ELF-1 (cell line): ENCODE measurements around the gene ATXN1.

Source experiments
- DNase-seq: peaks from one replicate; pipeline ENCODE4 v3.0.0-alpha.2; 2016; ENCODE audit warnings: low read depth, low spot score

The ATXN1 gene

DNA sequence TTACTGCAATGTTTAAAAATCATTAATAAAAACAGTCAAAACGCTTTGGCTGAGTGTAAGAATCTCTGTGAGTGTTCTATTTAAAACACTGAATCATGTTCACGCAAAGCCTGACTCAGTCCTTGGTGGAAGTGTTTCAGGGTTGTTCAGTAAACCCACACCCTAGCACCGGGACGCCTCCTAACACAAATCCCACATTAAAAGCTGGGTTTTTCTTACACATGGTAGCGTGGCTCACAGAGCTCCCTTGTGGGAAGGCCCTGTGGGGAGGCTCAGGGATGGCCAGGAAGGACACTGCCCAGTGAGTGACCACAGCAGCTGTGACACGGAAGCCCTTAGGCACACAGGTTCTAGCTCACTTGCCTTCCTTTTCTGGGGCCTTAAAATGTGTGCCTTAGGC, 442.7 kb downstream of the ATXN1 start:
- DNase-seq: no peak

DNA sequence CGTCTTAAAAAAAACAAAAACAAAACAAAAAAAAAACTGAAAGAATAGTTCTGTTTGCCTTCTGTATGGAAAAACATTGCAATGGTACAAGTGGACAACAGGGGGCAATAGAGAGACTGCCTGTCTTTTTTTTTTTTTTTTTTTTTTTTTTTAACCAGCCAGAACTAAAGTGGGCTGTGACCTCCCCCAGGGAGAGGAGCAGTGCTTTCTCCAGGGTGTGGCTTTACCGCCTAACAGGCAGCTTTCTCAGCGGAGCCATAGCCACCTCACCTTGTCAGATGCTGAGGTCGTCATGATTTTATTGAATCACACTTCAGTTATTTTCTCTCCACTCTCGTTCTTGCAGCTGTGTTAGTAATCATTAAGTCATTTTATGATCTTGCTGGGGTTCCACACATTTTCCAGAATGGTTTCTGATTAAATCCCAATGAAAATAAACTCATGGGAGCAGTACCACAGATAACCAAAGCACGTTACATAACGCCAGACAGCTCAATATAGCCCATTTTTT, 444.5 kb downstream of the ATXN1 start:
- peak; percentile 76 for DNase-seq

- no peak for DNase-seq
Measured at GRCh38 chr6:16314296-16314695, 447.0 kb downstream of the ATXN1 start.

DNA sequence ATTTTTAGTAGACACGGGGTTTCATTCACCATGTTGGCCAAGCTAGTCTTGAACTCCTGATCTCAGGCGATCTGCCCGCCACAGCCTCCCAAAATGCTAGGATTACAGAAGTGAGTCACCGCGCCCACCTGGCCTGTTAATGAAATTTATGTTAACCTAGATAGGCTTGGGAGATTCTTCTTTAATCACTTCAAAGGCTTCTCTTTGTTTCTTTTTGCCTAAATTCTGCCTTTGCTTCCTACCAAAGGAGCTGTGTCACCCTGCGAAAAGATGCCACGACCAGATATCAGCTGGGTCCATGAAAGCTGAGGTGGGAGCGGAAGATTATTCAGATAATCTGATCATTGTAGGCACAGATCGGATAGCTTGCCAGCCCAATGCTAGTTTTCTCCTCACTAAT, 447.5 kb downstream of the ATXN1 start:
- DNase-seq: no peak

DNA sequence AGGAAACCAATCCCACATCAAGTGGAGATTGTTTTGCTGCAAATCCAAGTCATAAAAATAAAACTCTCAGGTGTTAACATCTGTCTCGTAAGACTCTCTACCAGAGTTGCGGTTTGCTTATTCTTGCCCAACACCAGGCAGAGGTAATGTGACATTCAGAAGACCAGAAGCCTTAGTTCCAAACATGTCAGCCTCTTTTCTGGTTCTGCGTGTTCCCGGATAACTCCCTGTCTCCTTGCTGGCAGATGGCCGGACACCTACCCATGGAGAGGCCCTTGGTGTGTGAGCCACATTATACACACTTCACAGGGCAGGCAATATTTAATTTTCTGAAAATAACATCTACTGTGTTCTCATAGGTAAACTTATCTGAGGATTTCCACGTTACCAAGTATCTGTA, 449.5 kb downstream of the ATXN1 start:
- no peak for DNase-seq

DNA sequence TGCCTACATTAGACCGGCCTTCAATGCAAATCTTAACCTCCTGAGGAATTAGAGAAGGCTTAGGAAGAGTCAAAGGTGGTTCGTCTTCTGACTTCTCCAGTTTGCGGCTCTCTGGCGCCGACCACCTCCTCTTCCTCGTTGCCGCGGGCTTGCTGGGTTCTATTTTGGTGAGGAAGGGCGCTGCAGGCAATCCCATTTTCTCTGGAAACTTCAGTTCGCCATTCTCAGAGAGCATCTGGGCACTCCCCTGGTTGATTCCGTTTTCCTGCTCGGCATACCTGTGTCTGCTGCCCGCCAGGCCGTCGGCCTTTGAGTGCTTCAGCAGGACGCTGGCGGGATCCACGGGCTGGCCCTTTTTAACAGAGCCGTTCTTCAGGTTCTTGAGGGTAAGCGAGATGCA, 454.9 kb downstream of the ATXN1 start:
- DNase-seq: peak; percentile 65

DNA sequence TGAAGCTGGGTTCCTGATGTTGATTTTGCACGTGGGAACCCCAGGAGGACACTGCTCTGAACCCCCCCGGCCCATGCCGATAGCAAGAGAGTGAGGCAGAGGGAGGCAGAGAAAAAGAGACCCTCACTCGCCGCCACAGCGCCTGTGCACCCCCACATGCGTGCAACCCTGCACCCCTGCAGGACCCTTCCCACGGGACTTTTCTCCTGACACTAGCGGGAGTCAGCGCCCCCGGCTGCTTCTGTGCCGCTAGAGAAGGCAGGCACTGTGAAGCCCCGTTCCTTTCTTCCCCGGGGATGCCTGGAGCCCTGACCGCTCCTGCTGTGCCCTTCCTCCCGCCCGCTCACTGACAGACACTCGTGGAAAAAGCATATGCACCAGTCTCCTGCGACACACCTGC, 455.5 kb downstream of the ATXN1 start:
- DNase-seq: peak; percentile 18

GRCh38 chr6:16305246-16305725, 456.0 kb downstream of the ATXN1 start:
- no peak for DNase-seq

DNA sequence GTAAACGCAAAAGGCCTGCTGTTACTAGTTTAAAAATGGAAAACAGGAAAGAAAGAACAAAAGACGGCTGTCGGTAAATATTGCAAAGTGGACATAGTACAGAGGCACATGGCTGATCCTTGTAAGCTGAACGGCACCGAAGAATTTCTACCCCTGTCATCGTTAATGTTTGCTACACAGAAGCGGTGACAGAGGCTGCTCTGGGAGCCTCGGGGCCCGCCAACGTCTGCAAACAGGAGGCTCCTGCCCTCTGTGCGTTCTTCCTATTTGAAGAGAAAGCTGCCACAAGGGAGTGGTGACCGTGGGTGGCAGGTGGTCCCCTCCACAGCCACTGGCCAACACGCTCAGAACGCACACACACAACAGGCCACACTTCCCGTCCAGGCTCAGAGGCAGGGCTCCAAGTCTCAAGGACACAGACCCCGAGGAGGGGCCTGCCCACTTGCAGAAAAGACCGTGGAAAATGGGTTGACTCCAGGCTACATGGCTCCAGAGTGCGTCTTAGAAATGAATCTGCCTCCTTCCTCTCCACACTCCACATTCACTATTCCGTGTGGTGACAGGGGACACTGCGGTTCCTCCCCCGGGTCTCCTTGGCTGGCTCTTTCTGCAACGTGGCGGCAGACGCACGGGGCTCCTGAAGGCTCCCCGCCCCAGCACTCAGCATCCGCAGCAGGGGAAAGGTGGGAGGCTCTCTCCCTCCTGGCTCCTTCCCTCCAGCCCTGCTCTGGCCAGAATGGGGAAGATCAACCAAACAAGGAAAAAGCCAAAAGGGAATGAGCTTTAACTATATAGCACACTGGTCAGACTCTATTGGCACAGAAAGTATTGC, 458.3 kb downstream of the ATXN1 start:
- DNase-seq: peak; percentile 44

DNA sequence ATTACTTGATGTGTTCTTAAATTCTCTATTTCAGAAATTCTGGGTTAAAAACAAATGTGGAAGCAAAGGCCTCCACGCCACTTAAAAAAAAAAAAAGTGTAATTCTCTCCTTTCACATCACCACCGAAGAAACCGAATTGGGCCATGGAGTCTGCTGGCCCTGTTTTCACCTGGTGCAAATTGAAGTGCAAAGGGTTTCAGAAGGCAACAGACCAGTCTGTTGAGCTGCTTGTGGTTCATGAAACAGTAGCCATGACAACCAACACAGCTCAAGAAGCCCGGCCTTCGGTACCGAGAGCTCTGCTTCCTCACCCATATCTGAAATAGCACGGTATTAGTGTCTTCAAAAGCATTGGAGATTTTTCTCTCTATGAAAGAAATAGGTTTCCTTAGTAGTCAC, 459.7 kb downstream of the ATXN1 start:
- no peak for DNase-seq

DNA sequence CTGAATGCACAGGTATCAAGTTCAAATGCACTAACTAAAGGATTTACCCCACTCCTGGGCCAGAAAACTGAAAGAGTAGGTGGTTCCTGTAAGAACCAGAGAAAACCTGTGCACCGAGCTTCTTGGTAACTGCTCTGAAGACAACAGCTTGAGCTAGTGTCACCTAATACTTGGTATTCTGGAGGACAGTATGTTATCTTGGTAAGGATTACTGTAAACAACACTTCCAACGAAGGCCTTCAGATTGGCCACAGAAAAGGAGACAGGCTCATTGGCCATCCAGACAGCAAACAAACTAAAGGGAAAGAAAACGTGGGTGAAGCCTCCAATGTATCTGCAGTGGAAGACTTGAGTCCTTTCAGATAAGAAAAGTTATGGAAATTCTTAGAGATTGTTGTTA, 461.4 kb downstream of the ATXN1 start:
- no peak for DNase-seq

- no peak for DNase-seq
Measured at GRCh38 chr6:16296061-16296670, 465.1 kb downstream of the ATXN1 start.

DNA sequence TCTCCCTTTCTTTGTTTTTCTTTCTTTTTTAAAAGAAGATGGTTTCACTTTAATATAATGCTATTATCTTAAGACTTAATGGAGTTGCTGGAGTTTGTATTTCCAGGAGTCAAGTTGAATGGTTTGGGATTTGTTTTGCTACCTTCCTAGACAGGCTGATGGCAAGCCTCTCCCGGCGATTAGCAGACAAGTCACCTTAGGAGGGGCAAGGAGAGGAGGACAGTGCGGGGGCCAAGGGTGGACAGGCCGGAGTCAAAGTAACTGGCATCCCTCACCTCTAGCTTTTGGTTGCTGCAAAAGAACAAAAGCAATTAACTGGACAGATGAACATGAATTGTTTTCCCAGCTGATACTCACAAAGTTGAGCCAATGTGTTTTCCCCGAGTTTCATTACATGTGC, 465.8 kb downstream of the ATXN1 start:
- DNase-seq: no peak

- peak; percentile 40 for DNase-seq
Measured at GRCh38 chr6:16295060-16295459, 466.2 kb downstream of the ATXN1 start.

DNA sequence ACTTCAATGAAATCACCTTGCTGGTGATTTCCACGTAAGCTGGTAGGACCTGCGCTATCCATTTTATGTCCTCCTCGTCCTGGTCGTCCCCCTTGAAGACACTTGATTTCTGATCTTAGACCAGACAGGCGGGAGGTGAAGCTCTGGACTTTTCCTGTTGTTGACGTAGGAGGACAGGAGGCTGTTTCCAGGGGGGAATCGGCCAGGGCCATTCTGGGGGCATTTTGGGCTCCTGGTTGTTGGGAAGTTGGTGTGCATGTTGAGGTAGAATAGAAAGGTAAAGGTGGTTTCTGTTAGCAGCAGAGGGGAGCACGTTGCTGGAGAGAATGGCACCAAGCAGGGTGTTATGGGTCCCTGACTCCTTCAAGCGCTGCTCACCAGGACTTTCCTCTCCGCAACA, 466.9 kb downstream of the ATXN1 start:
- no peak for DNase-seq

DNA sequence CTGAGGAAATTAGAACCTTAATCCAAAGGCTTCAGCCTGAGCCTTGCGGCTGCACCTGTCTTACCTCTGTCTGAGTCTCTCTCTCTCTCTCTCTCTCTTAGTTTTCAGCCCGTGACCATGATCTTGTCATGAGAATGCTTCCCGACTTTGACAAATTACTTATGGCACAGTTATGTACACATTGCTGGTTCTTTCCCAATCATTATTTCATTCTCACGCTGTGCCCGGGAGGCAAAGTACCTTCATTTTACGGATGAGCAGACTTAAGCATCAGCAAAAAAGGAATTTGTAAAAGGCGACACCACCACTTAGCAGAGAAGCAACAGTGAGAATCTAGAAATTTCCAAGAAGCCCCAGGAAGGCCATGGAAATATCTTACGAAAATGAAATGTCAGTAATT, 468.3 kb downstream of the ATXN1 start:
- no peak for DNase-seq

- no peak for DNase-seq
Measured at GRCh38 chr6:16292432-16292831, 468.8 kb downstream of the ATXN1 start.

DNA sequence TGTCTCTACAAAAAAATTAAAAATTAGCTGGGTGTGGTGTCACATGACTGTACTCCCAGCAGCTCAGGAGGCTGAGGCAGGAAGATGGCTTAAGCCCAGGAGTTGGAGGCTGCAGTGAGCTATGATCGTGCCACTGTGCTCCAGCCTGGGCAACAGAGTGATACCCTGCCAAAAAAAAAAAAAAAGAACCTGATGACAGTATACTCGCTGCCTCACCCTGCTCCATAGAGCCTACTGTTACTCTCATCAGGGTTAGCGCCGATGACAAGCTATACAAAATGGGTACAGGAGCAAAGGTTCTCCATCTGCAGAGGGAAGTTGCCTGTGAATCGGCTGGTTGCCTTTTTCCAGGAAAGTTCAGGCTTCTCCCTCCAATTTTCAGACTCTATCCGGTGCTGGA, 469.5 kb downstream of the ATXN1 start:
- no peak for DNase-seq

- DNase-seq: no peak
Measured at GRCh38 chr6:16288163-16288562, 473.1 kb downstream of the ATXN1 start.

- peak; percentile 85 for DNase-seq
Measured at GRCh38 chr6:16286151-16286522, 475.1 kb downstream of the ATXN1 start.

DNA sequence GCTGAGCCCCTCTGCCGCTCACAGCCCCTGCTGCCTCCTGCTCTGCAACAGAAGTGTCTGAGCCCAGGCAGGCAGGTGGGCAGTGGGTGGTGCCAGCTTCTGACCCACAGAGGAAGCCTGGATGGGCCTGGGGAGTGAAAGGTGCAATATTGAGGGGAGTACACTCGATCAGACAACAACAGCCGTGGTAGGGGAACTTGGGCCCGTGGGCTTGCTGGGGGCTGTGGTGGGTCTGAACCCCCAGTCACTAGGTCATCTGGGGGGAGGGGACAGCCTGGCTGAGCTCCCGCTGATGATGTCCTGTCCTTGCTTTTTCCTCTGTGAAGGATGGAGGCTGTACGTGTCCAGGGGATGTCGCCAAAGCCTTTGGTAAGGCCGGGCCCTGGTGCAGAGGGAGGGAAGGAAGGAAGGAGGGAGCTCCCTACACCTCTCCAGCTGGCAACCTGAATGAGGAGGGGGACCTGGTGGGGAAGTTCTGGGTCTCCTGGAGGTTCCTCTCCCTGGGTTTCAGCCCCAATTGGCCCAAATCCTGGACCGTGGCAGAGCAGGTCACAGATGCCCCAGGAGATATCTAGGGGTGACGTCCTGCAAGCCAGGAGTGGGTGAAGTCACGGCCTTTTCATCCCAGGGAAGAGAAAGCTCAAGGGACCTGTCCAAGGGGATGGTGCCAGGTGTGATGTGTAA, 475.7 kb downstream of the ATXN1 start:
- DNase-seq: peak; percentile 28

DNA sequence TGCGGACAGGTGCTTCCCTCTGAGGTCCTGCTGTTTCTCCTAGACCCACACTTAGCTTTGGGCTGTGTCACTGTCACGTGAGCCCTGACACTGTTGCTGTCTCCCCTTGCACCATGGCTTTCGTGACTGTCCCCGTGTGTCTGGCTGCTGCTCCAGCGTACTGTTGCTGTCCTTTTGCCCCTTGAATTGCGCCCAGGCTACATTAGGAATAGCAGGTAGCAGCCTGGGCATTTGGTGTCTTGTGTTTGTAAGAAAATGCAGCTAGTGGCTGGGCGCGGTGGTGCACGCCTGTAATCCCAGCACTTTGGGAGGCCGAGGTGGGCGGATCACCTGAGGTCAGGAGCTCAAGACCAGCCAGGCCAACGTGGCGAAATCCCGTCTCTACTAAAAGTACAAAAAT, 476.8 kb downstream of the ATXN1 start:
- no peak for DNase-seq

DNA sequence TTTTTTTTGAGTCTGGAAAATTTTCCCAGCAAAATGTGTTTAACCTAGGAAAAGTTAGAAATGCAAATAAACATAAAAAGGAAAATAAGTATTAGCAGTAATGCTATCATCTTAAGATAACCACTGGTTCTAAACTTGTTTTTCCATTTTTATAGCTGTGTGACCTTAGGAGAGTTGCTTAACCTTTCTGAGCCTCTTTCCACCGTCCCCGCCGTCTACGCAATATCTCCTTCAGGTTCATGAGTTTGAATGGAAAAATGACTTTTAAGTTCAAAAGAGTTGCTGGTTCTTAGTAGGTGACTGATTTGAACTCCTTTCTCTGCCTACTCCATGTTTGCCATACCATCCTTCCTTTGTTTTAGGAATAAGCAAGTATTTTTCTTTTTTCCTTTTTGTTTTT, 478.9 kb downstream of the ATXN1 start:
- DNase-seq: no peak
